T47D (cell line): ENCODE data around the gene FAM20A.
A peak's percentile ranks its signal among the peaks of the same experiment; 100 is the strongest.

ENCODE experiments used
- DNase-seq, 2 experiments: peaks; one replicate each; pipeline versions ENCODE4 v3.0.0 to v3.0.0-alpha.2; 2011 to 2012; ENCODE audit warnings: low read depth in 1 of 2, low spot score in 1 of 2
- JUND ChIP-seq: IDR thresholded peaks from 2 replicates; pipeline ENCODE4 v1.6.1; 2012; ENCODE audit warnings: low read depth
- in situ Hi-C: cut with HindIII; loops from 2 replicates; pipeline ENCODE4 v1.10.0; 2016; ENCODE audit warnings: low sequenced_read_pairs, low pct_unique_long_range_greater_than_20kb

FAM20A gene

DNA sequence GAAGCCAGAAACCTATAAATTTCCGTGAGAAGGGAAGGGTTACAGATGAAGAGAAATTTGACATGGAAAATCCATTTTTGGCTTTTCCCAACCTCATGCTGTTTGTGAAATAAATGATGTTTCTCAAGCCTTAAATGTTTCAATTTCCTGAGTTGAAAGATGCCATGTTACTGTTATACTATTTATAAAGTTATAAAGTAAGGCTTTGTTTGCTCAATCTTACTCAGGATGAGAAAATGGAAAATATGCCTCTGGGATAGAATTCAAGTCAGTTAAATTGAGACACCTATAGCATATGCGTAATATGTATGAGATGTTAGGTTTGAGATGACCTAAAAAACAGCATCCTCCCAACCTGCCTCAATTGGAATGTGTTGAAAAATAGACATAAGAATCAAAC, 19.9 kb upstream of the FAM20A start:
- DNase-seq = no peak
- in situ Hi-C loops = no loop called here
- TF ChIP-seq JUND = no peak

DNA sequence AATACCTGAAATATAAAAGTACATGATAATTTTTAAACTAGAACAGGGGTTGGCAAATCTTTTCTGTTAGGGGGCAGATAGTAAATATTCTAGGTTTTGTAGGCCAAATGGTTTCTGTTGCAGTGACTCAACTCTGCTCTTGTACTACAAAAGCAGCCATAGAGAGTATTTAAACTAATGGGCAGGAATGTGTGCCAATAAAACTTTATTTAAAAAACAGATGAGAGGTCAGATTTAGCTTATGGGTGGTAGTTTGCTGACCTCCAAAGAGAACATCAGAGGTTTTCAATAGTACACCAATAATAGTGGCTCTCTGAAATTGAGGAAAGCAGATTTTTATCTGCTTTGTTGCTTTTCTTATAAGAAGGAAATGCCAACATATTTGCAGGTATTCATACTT, 15.2 kb upstream of the FAM20A start:
- no peak for DNase-seq
- TF ChIP-seq JUND = no peak
- in situ Hi-C loops = no loop called here

DNA sequence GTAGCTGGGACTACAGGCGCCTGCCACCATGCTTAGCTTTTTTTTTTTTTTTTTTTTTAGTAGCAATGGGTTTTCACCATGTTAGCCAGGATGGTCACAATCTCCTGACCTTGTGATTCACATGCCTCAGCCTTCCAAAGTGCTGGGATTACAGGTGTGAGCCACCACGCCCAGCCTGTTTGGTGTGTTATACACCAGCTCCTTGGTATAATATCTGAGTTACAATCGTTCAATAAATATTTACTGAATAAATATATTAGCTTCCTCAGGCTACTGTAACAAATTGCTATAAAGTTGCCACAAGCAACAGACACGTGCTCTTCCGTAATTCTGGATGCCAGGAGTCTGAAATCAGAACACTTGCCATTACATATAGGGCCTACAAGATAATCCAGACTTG, 13.6 kb upstream of the FAM20A start:
- DNase-seq = peak; percentile 23 to 78
- TF ChIP-seq JUND = no peak
- in situ Hi-C loops = no loop called here

DNA sequence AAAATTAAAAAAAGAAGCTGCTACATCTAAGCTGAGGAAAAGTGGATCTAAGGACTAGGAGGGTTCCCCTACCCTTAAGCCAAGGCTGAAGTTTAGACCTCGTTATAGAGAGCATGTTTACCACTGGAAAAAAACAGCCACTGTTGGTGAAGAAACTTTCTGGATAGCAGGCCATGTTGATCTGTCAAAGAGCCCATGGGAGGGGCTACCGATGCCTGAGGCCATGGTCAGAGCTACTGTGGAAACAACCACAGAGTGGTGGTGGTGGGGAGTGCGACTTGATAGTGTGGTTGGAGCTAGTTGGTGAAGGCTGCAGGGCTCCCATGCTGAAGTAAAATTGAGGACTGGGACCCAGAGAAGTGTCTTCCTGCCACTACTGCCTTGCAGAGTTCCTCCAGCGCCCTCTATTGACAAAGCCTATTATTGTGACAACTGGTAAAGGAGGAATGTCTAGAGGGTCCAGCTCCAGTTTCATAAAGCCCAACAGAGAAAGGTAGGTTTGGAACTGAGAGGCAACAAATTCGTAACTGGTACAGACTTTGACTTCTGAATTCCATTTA, 12.7 kb upstream of the FAM20A start:
- peak in 1 of 2 experiments; percentile 84 for DNase-seq
- no peak for TF ChIP-seq JUND
- in situ Hi-C loops = no loop called here

DNA sequence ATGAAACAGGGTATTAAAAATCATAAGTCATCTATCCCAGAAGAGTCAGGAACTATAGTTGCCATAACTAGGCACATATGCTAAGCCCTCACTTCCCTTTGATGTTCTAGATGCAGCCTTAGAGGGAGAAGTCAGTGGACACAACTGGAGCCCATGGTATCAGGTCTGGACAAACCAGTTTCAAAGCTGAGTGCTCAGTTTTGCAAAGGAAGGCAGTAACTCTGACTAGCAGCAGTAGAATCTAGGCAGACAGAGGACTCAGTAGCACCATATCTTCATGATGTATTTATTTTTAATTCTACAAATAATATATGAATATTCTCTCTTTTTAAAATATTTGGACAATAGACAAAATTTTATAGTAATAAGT, 11.7 kb upstream of the FAM20A start:
- in situ Hi-C loops = no loop called here
- peak in 1 of 2 experiments; percentile 30 for DNase-seq

DNA sequence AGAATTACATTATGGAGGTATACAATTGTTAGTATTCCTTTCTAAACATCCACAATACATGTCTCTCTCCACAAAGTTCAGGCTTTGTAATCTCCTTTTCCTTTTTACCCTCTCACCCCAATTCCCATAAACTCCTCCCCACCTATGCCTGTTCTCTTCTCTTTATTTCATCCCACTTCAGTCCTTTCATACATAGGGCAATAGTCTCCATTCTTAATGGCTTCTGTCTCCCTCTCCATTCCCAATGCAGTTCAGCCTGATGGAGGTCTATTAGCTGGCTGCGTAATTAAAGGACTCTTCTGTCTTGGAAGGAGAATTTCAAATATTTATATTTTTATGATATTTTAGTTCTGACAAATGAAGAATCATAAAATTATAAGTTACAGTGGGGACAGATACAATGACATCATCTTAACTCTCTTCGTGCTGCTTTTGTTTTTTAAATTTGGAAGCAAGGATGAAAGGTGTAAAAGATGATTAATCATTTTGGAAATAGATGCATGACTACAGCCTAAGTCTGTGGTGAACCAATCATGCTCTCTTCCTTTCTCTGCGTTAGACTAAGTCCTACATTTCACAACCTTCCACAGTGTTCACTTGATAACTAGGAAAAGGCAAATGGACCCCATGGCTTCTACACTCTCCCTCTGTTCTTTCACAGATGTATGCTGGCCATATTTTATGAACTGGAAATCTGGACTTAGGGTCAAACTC, 11.2 kb upstream of the FAM20A start:
- no peak for TF ChIP-seq JUND
- no peak for DNase-seq
- in situ Hi-C loops = no loop called here

More for the DNA sequence above, 11.7 kb upstream of the FAM20A start:
- no peak for TF ChIP-seq JUND

DNA sequence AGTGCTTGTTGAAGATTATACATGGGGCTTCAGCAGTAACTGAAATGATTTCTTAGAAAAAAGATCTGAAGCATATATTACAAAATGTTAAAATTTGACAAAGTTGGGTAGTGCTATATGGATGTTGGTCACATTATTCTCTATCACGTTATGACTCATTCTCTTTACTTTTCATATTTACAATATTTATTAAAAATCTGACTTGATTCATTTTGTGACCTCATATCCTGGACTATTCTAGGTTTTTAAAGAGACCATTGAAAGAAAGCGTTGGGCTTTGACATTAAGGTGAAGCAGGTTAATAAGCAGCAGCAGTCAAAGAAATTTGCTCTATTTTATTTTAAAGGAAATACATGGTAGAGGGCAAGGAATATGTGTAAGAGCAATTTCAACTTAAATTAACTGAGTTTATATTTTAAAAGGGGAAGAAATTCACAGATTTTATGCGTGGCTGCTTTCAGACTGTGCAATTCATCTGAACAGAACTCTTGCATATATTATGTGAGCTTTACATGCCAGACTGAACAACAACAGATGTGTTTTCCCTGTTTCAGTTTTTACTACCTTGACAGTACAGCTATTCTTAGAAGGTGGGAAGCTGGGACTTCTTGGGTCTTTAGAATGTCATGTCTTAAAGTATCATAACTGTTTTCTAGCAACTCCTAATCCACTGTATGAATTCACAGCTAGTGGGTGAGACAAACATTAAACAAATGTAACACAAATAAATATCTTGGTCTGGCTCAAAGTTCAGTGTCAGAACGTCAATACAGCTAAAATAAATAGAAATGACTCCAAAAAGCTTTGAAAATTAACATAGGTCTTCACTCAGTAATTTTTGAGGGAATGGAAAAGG, 10.4 kb upstream of the FAM20A start:
- in situ Hi-C loops = no loop called here
- DNase-seq = no peak
- TF ChIP-seq JUND = no peak

DNA sequence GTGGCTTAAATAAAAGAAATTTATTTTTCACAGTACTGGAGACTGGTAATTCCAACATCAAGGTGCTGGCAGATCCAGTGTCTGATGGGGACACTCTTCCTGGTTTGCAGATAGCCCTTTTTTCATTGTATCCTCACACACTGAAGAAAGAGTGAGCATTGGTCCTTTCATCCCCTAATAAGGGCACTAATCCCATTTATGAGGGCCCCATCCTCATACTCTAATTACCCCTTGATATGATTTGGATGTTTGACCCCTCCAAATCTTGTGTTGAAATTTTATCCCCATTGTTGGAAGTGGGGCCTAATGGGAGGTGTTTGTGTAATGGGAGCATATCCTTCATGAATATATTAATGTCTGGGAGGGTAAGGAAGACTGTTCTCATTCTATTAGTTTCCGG, 9.4 kb upstream of the FAM20A start:
- in situ Hi-C loops = no loop called here
- TF ChIP-seq JUND = no peak
- no peak for DNase-seq

DNA sequence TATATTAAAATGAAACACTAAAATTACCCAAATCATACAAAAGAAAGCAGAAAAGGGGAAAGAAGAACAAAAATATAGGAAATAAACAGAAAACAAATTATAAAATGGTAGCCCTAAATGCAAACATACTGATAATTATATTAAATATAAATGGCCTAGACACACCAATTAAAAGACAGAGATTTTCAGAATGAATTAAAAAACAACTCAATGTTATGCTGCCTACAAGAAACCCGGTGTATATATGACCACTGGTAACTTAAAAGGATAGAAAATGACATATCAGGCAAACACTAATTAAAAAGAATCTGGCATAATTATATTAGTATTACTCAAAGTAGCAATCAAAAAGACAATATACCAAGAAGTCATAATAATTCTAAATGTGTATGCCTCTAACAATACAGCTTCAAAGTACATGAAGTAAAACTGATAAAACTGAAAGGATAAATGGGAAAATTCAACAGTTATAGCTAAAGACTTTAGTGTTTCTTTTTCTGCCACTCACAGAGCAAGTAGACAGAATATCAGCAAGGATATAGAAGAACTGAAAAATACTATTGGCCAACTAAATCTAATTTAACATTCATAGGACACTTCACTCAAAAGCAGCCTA, 7.5 kb upstream of the FAM20A start:
- in situ Hi-C loops = no loop called here
- DNase-seq = no peak
- TF ChIP-seq JUND = no peak

DNA sequence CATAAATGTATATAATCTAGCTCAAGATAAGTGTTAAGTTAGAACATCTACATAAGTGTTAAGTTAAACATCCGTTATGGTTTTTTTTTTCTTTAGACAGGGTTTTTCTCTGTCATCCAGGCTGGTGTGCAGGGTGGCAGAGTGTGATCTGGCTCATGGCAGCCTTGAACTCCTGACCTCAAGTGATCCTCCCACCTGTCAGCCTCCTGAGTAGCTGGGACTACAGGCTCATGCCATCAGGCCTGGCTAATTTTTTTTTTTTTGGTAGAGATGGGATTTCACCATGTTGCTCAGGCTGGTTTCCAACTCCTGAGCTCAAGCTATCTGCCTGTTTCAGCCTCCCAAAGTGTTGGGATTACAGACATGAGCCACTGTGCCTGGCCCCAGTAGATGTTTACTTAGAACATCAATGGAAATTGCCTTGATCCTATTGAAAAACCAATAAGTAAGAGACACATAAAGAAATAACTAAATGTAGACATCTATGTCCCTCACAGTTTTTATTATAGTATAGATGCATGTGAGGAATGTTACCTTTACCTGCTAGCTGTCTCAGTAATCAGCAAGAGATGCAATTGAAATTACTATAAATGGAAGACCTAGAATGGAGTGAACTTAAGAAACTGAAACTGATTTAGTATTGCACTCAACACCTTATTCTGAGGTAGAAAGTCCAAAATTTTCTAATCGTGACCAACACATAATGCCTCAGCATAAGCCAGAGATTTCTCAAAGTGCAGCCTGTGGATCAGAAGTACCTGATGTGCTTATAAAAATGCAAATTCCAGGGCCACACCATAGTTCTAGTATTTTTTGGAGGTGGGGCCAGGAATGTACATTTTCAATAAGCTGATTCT, 5.5 kb upstream of the FAM20A start:
- no peak for DNase-seq
- in situ Hi-C loops = no loop called here
- no peak for TF ChIP-seq JUND

DNA sequence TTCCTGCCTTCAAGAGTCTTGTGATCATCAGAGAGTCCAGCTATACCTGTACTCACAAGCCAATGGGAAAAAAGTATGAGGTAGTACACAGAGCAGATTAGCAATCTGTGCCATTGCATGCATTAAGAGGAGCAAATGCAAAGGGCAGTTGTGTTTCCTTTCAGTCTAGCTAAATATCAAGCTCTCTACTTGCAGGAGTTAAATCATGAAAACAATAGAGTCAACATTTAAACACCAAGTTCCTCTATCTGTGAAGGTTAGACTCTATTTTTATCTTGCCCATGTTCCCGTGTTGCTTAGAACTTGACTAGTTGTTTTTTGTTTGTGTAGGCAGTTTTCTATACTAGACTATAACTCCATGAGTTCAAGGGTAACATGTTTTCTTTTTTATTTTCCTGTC, 4.7 kb upstream of the FAM20A start:
- no peak for TF ChIP-seq JUND
- DNase-seq = no peak
- in situ Hi-C loops = no loop called here

DNA sequence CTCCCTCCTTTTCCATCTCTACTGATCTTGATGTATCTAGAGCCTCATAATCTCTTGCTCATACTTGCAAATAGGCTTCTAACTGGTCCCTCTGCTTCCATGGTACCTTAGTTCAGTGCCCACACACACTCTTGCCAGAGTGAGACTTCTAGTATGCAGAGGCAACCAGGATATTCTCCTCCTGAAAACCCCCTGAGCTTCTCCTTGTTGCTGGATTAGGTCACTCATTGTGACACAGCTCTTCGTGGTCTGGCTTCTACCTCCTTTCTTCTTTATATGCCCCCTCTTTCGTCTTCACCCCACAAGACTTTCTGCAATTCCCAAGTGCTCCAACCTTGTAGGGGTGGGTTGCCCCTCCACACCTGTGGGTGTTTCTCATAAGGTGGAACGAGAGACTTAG, 2.5 kb upstream of the FAM20A start:
- TF ChIP-seq JUND = no peak
- in situ Hi-C loops = no loop called here
- DNase-seq = no peak
